ENCODE results near the gene TRAPPC13. TPM values are rescaled to one million over a fixed set of nuclear protein-coding genes. Genes with fewer than 3 reads are reported as not detected.
"Not testable (repeated sequence)": the region's sequence is repeated elsewhere in the genome, so short reads cannot be mapped to it uniquely, and the experiment has no call there.

Gene TRAPPC13
- total RNA-seq, 1 experiment from 2014 or later: 29.6 TPM

DNA sequence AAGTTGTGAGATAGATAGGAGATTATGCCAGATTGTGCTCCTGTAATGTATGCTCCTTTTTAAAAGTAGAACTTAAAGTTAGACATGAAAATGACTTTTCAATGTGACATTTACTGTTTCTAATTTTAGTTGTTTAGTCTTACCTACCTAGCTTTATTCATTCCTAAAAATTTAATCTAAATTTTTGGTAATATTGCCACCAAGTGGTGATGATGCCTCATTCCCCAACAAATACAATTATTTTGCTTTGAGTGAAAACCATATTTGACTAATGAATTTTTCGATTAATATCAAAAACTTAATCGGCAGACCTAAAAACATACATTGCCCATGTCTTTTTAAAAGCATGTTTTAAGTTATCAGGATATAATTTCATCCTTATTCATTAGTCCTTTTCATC is 36.1 kb upstream of the TRAPPC13 start:
- no peak overlapping the region for H3K27ac ChIP-seq (ENCODE audit: low read depth, low read length, poor library complexity, severe bottlenecking)
- TF ChIP-seq, protein P1, sequence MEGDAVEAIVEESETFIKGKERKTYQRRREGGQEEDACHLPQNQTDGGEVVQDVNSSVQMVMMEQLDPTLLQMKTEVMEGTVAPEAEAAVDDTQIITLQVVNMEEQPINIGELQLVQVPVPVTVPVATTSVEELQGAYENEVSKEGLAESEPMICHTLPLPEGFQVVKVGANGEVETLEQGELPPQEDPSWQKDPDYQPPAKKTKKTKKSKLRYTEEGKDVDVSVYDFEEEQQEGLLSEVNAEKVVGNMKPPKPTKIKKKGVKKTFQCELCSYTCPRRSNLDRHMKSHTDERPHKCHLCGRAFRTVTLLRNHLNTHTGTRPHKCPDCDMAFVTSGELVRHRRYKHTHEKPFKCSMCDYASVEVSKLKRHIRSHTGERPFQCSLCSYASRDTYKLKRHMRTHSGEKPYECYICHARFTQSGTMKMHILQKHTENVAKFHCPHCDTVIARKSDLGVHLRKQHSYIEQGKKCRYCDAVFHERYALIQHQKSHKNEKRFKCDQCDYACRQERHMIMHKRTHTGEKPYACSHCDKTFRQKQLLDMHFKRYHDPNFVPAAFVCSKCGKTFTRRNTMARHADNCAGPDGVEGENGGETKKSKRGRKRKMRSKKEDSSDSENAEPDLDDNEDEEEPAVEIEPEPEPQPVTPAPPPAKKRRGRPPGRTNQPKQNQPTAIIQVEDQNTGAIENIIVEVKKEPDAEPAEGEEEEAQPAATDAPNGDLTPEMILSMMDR (conservative IDR thresholded peaks at IDR 0.05; ENCODE audit: low read depth, low read length): no peak; the same call in 1 of the 2 replicates
- TF ChIP-seq EZH2 (IDR thresholded peaks at IDR 0.05; ENCODE audit: borderline replicate concordance, low read depth, low read length, poor library complexity, severe bottlenecking): no peak
- H3K4me3 ChIP-seq (ENCODE audit: low read depth, low read length, poor library complexity, severe bottlenecking): no peak overlapping the region
- no peaks in the 10 kb centered on the region for H3K27me3 ChIP-seq (replicated peaks; ENCODE audit: insufficient read depth, low read depth, low read length, poor library complexity)
- H3K9me3 ChIP-seq (ENCODE audit: low read depth, low read length, poor library complexity, severe bottlenecking): no peaks in the 10 kb centered on the region
- POLR2A ChIA-PET (ENCODE audit: low non-redundant PET): no interaction called here
- DNase-seq (ENCODE audit: low spot score): no peak
- no peaks in the 10 kb centered on the region for H3K4me1 ChIP-seq (ENCODE audit: insufficient read depth, low read length, poor library complexity, severe bottlenecking)
- BruUV-seq (replicated peaks): no TSS peak
- CTCF ChIA-PET: no interaction called here
- intact Hi-C loops (cut with micrococcal nuclease; ENCODE audit: unreplicated experiment): no loop called here
- peaks cover 66% of the 10 kb centered on the region for H3K36me3 ChIP-seq (ENCODE audit: insufficient read depth, low read length, poor library complexity, severe bottlenecking)

DNA sequence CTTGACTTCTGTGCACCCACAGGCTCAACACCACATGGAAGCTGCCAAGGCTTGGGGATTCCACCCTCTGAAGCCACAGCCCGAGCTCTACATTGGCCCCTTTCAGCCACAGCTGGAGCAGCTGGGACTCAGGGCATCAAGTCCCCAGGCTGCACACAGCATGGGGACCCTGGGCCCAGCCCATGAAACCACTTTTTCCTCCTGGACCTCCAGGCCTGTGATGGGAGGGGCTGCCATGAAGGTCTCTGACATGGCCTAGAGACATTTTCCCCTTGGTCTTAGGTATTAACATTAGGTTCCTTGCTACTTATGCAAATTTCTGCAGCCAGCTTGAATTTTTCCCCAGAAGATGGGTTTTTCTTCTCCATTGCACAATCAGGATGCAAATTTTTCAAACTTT is 23.1 kb upstream of the TRAPPC13 start:
- H3K27me3 ChIP-seq (replicated peaks; ENCODE audit: insufficient read depth, low read depth, low read length, poor library complexity); BruUV-seq (replicated peaks); CTCF ChIA-PET; intact Hi-C loops (cut with micrococcal nuclease; ENCODE audit: unreplicated experiment); H3K4me1 ChIP-seq (ENCODE audit: insufficient read depth, low read length, poor library complexity, severe bottlenecking); DNase-seq (ENCODE audit: low spot score); H3K9me3 ChIP-seq (ENCODE audit: low read depth, low read length, poor library complexity, severe bottlenecking); H3K27ac ChIP-seq (ENCODE audit: low read depth, low read length, poor library complexity, severe bottlenecking); H3K4me3 ChIP-seq (ENCODE audit: low read depth, low read length, poor library complexity, severe bottlenecking): not testable (repeated sequence)
- POLR2A ChIA-PET (ENCODE audit: low non-redundant PET): interaction anchor here (0.6 kb wide), 1 partner anchor 800 kb away, joined by 3 read pairs; no protein-coding TSS in a partner anchor
- peaks cover 29% of the 10 kb centered on the region for H3K36me3 ChIP-seq (ENCODE audit: insufficient read depth, low read length, poor library complexity, severe bottlenecking)

DNA sequence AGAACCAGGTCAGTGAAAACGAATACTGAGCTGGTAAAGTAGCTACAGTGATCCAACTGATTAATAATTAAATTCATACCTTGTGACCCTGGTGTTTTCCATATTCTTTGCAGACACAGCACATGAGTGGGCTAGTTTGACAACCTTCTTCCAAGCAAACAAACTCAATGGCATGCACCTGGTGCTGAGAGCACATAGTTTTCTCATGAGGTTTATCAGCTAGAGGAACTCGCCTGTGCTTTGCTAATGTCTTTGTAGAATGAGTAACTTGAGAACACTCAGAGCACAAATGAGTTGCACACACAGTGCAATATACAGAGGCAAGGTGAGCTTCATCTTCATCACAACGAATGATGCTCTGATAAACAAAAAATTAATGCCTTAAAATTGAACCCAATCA is 13.3 kb upstream of the TRAPPC13 start:
- TF ChIP-seq EZH2 (IDR thresholded peaks at IDR 0.05; ENCODE audit: borderline replicate concordance, low read depth, low read length, poor library complexity, severe bottlenecking): no peak
- TF ChIP-seq, protein P1 (conservative IDR thresholded peaks at IDR 0.05; ENCODE audit: low read depth, low read length): no peak
- POLR2A ChIA-PET (ENCODE audit: low non-redundant PET): no interaction called here
- no peak for DNase-seq (ENCODE audit: low spot score)
- Histone ChIP-seq H3K4me1 (ENCODE audit: insufficient read depth, low read length, poor library complexity, severe bottlenecking) (no peaks in the 10 kb centered on the region), H3K27ac (ENCODE audit: low read depth, low read length, poor library complexity, severe bottlenecking) (no peak overlapping the region), H3K4me3 (ENCODE audit: low read depth, low read length, poor library complexity, severe bottlenecking) (no peak overlapping the region), H3K9me3 (ENCODE audit: low read depth, low read length, poor library complexity, severe bottlenecking) (no peaks in the 10 kb centered on the region), H3K27me3 (replicated peaks; ENCODE audit: insufficient read depth, low read depth, low read length, poor library complexity) (no peaks in the 10 kb centered on the region), H3K36me3 (ENCODE audit: insufficient read depth, low read length, poor library complexity, severe bottlenecking) (peaks cover 39% of the 10 kb centered on the region)
- CTCF ChIA-PET: no interaction called here
- intact Hi-C loops (cut with micrococcal nuclease; ENCODE audit: unreplicated experiment): no loop called here
- BruUV-seq (replicated peaks): no TSS peak

DNA sequence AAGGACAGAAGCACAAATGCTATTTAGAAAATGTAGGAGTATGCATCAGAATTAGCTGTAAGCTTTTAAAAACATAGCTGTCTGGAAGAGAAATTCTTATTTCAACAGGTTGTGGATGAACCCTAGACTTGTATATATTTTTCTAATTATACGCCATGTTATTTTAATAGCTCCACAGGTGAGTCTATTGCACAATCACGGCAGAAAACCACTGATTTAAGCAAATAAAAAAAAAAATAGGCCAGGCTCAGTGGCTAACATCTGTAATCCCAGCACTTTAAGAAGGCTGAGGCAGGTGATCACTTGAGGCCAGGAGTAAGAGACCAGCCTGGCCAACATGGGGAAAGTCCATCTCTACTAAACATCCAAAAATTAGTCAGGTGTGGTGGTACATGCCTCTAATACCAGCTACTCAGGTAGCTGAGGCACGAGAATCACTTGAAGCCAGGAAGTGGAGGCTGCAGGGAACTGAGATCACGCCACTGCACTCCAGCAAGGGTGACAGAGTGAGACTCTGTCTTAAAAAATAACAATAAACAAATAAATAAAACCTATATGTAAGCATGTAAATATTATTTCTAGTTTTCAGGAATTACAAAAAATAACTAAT is 12.4 kb upstream of the TRAPPC13 start:
- intact Hi-C loops (cut with micrococcal nuclease; ENCODE audit: unreplicated experiment): no loop called here
- ChIA-PET CTCF (no interaction called here), POLR2A (ENCODE audit: low non-redundant PET) (no interaction called here)
- no peak for TF ChIP-seq EZH2 (IDR thresholded peaks at IDR 0.05; ENCODE audit: borderline replicate concordance, low read depth, low read length, poor library complexity, severe bottlenecking)
- TF ChIP-seq, protein P1 (conservative IDR thresholded peaks at IDR 0.05; ENCODE audit: low read depth, low read length): no peak
- H3K4me1 ChIP-seq (ENCODE audit: insufficient read depth, low read length, poor library complexity, severe bottlenecking): no peaks in the 10 kb centered on the region
- peaks cover 31% of the 10 kb centered on the region for H3K36me3 ChIP-seq (ENCODE audit: insufficient read depth, low read length, poor library complexity, severe bottlenecking)
- H3K27me3 ChIP-seq (replicated peaks; ENCODE audit: insufficient read depth, low read depth, low read length, poor library complexity): no peaks in the 10 kb centered on the region
- no peak overlapping the region for H3K27ac ChIP-seq (ENCODE audit: low read depth, low read length, poor library complexity, severe bottlenecking)
- DNase-seq (ENCODE audit: low spot score): no peak
- BruUV-seq (replicated peaks): no TSS peak
- no peaks in the 10 kb centered on the region for H3K9me3 ChIP-seq (ENCODE audit: low read depth, low read length, poor library complexity, severe bottlenecking)
- H3K4me3 ChIP-seq (ENCODE audit: low read depth, low read length, poor library complexity, severe bottlenecking): no peak overlapping the region
